Endothelial cell of umbilical vein (primary cell): ENCODE results near the gene NCAPG2. TPM values are rescaled to one million over a fixed set of nuclear protein-coding genes. Genes with fewer than 3 reads are reported as not detected.
"Not testable (repeated sequence)": the region's sequence is repeated elsewhere in the genome, so short reads cannot be mapped to it uniquely, and the experiment has no call there.

Experiments used
- BruUV-seq: library from RNA; stranded (reverse); fragments of 400-500 nt; replicated peaks from 2 replicates; lab custom pipeline; 2021; lab: Mats Ljungman, UMichigan
- CTCF ChIA-PET: fragments of 300-600, 350-600 bp; sonication (Branson Sonifier 250); formaldehyde crosslinking; loops from one replicate; lab custom pipeline; 2021; ENCODE audit warnings: antibody characterized with exemption, inconsistent platforms; lab: Charles Lee
- POLR2A ChIA-PET: fragments of 300-600, 350-600 bp; sonication (Branson Sonifier 250); formaldehyde crosslinking; loops from one replicate; lab custom pipeline; 2021; ENCODE audit warnings: antibody characterized with exemption, inconsistent platforms; lab: Charles Lee
- DNase-seq: peaks from one replicate; pipeline ENCODE4 v3.0.0-alpha.2; 2011; ENCODE audit warnings: low read depth, low spot score
- FAIRE-seq: peaks from 2 replicates; lab custom pipeline; 2011; peaks lifted over from hg19 to GRCh38; lab: Jason Lieb, UNC
- H2AFZ ChIP-seq: 2 replicates; pipeline ENCODE4 v1.6.0; 2012; ENCODE audit warnings: low read depth, low read length, control low read depth, inconsistent platforms
- H3K27ac ChIP-seq: 2 replicates; pipeline ENCODE4 v1.5.1; 2011; ENCODE audit warnings: low read depth, mild to moderate bottlenecking, control low read depth, low read length, moderate library complexity; ENCODE audit not compliant: insufficient read depth
- H3K27me3 ChIP-seq, 2 experiments: 2 replicates each; pipeline versions ENCODE4 v1.6.0 to v1.6.1; 2011; ENCODE audit warnings: low read length in 2 of 2, mixed read lengths in 1 of 2; ENCODE audit not compliant: control insufficient read depth in 2 of 2, insufficient read depth in 2 of 2
- H3K36me3 ChIP-seq, 2 experiments: 2 replicates in 1 of 2; 3 replicates in 1 of 2; pipeline ENCODE4 v1.5.1; 2011; ENCODE audit warnings: low read length in 2 of 2, mild to moderate bottlenecking in 1 of 2, moderate library complexity in 1 of 2; ENCODE audit not compliant: control insufficient read depth in 2 of 2, insufficient read depth in 2 of 2; ENCODE audit errors: extremely low read depth in 1 of 2
- H3K4me1 ChIP-seq: 3 replicates; pipeline ENCODE4 v1.5.1; 2011; ENCODE audit warnings: mild to moderate bottlenecking, low read length; ENCODE audit not compliant: control insufficient read depth, insufficient read depth; ENCODE audit errors: extremely low read depth
- H3K4me2 ChIP-seq: 2 replicates; pipeline ENCODE4 v1.6.1; 2011; ENCODE audit warnings: low read length, control low read depth, mixed read lengths; ENCODE audit not compliant: insufficient read depth
- H3K4me3 ChIP-seq, 3 experiments: fragments of 200-600 bp in 1 of 3; sonication (generic), shearing (Covaris generic) in 1 of 3; replicated peaks in 1 of 3; 2 replicates each; pipeline ENCODE4 v1.5.1; 2011 to 2016; ENCODE audit warnings: control low read depth in 3 of 3, low read length in 3 of 3, mild to moderate bottlenecking in 2 of 3, inconsistent platforms in 1 of 3, low read depth in 1 of 3, moderate library complexity in 1 of 3; ENCODE audit not compliant: insufficient read depth in 1 of 3
- H3K79me2 ChIP-seq: 2 replicates; pipeline ENCODE4 v1.6.0; 2012; ENCODE audit warnings: low read length, inconsistent platforms; ENCODE audit not compliant: control insufficient read depth, insufficient read depth
- H3K9ac ChIP-seq: replicated peaks from 2 replicates; pipeline ENCODE3; 2011; ENCODE audit warnings: low read length, control low read depth; ENCODE audit not compliant: insufficient read depth; ENCODE audit errors: extremely low read depth
- H3K9me1 ChIP-seq: replicated peaks from 3 replicates; pipeline ENCODE4 v1.6.0; 2011; ENCODE audit warnings: mild to moderate bottlenecking, low read length; ENCODE audit not compliant: control insufficient read depth, insufficient read depth; ENCODE audit errors: extremely low read depth
- H3K9me3 ChIP-seq: replicated peaks from 2 replicates; pipeline ENCODE4 v1.5.1; 2012; ENCODE audit warnings: low read length, inconsistent platforms; ENCODE audit not compliant: control insufficient read depth, insufficient read depth
- H4K20me1 ChIP-seq: replicated peaks from 2 replicates; pipeline ENCODE3; 2011; ENCODE audit warnings: mild to moderate bottlenecking, low read length; ENCODE audit not compliant: control insufficient read depth, insufficient read depth; ENCODE audit errors: extremely low read depth
- CTCF ChIP-seq, 2 donors: IDR thresholded peaks; 1 replicate in 1 of 2; 2 replicates in 1 of 2; pipeline ENCODE4 v1.5.1; 2011; ENCODE audit warnings: low read length in 2 of 2, mild to moderate bottlenecking in 2 of 2, moderate library complexity in 2 of 2, control low read depth in 1 of 2, inconsistent platforms in 1 of 2, low read depth in 1 of 2; ENCODE audit not compliant: insufficient read depth in 1 of 2; ENCODE audit errors: extremely low read depth in 1 of 2
- EZH2 ChIP-seq: IDR thresholded peaks from 2 replicates; pipeline ENCODE4 v1.6.1; 2012; ENCODE audit warnings: borderline replicate concordance, low read depth, mild to moderate bottlenecking, moderate library complexity, low read length, inconsistent platforms; ENCODE audit not compliant: severe bottlenecking
- FOS ChIP-seq: IDR thresholded peaks from 2 replicates; pipeline ENCODE4 v1.6.1; 2011; ENCODE audit warnings: mild to moderate bottlenecking, low read length, moderate library complexity, borderline replicate concordance; ENCODE audit not compliant: insufficient read depth
- GATA2 ChIP-seq: IDR thresholded peaks from 2 replicates; pipeline ENCODE4 v1.7.0; 2011; ENCODE audit warnings: low read depth, mild to moderate bottlenecking, moderate library complexity, mixed read lengths, low read length; ENCODE audit not compliant: insufficient read length, insufficient read depth
- JUN ChIP-seq: IDR thresholded peaks from 2 replicates; pipeline ENCODE4 v1.6.1; 2011; ENCODE audit warnings: borderline replicate concordance, low read depth; ENCODE audit not compliant: insufficient read length, insufficient read depth
- MAX ChIP-seq: IDR thresholded peaks from 2 replicates; pipeline ENCODE4 v1.6.1; 2011; ENCODE audit not compliant: insufficient read depth, insufficient read length
- MYC ChIP-seq: IDR thresholded peaks from one replicate; pipeline ENCODE4 v1.6.1; 2011; ENCODE audit warnings: mild to moderate bottlenecking, low read depth, low read length
- POLR2A ChIP-seq: IDR thresholded peaks from 2 replicates; pipeline ENCODE4 v1.6.1; 2012; ENCODE audit warnings: low read depth, mild to moderate bottlenecking, control low read depth, low read length
- POLR2AphosphoS5 ChIP-seq: IDR thresholded peaks from 2 replicates; pipeline ENCODE4 v1.6.1; 2012; ENCODE audit warnings: low read depth, mild to moderate bottlenecking, control low read depth, low read length, moderate library complexity; ENCODE audit not compliant: insufficient read depth
- dilution Hi-C: fragments of 300-500 bp; cut with MboI; formaldehyde crosslinking; loops from one replicate; pipeline ENCODE4 v1.15.0; 2019; ENCODE audit warnings: low sequenced_read_pairs; ENCODE audit not compliant: extremely low pct_ligation_motif_present
- intact Hi-C: fragments of 100-400 bp; cut with micrococcal nuclease; formaldehyde crosslinking; loops from one replicate; pipeline ENCODE4 v1.10.0; 2022
- polyA plus RNA-seq, 4 experiments: library from polyadenylated mRNA; depleted of rRNA in 3 of 4; stranded (reverse) in 3 of 4; unstranded in 1 of 4; fragments of >200 nt; gene quantifications; 2 replicates each; pipeline versions ENCODE4 v1.2.1 to v1.2.3, GENCODE V29; 2011 to 2012; ENCODE audit warnings: missing spikeins in 1 of 4
- total RNA-seq: library from RNA; stranded (reverse); gene quantifications from 2 replicates; pipeline ENCODE4 v1.2.3, GENCODE V29; 2021

NCAPG2 gene
- total and polyA plus RNA-seq, 2 donors (not counting 3 experiments of a cell fraction or from before 2014, with no cell fraction given) = 19.2 to 62.3 TPM

- FAIRE-seq = no peak
Observed at GRCh38 chr7:158672975-158673374, 31.6 kb downstream of the NCAPG2 start.

GRCh38 chr7:158668086-158668485 is 36.5 kb downstream of the NCAPG2 start:
- H3K79me2 ChIP-seq, H3K4me3 ChIP-seq, H4K20me1 ChIP-seq, H3K27ac ChIP-seq, DNase-seq, H3K4me2 ChIP-seq, H3K27me3 ChIP-seq, H2AFZ ChIP-seq, H3K9me1 ChIP-seq, FAIRE-seq, CTCF ChIA-PET, BruUV-seq, H3K4me1 ChIP-seq, intact Hi-C loops, H3K9ac ChIP-seq, H3K9me3 ChIP-seq, dilution Hi-C loops, H3K36me3 ChIP-seq, POLR2A ChIA-PET: not testable (repeated sequence)

More at GRCh38 chr7:158672975-158673374, 31.6 kb downstream of the NCAPG2 start:
- no peak for DNase-seq
- Histone ChIP-seq H3K27me3 (no peaks in the 10 kb centered on the region), H4K20me1 (no peaks in the 10 kb centered on the region), H3K4me1 (no peaks in the 10 kb centered on the region), H3K9ac (no peak overlapping the region), H3K9me3 (no peaks in the 10 kb centered on the region), H3K79me2 (no peaks in the 10 kb centered on the region), H3K4me3 (no peak overlapping the region), H2AFZ (no peak overlapping the region), H3K27ac (no peak overlapping the region), H3K9me1 (no peaks in the 10 kb centered on the region), H3K36me3 (peaks cover 5 to 6% of the 10 kb centered on the region in 2 experiments), H3K4me2 (no peak overlapping the region)
- TF ChIP-seq POLR2A = no peak
- TF ChIP-seq EZH2 = no peak
- no peak for TF ChIP-seq CTCF (IDR thresholded peaks at IDR 0.05; ENCODE audit: extremely low read depth in 1 of 2, insufficient read depth in 1 of 2, low read depth in 1 of 2, low read length in 2 of 2)
- no peak for TF ChIP-seq MAX
- no peak for TF ChIP-seq GATA2
- TF ChIP-seq MYC = no peak
- TF ChIP-seq JUN = no peak
- TF ChIP-seq POLR2AphosphoS5 = no peak
- no peak for TF ChIP-seq FOS
- no TSS peak for BruUV-seq
- POLR2A ChIA-PET = no interaction called here
- CTCF ChIA-PET = no interaction called here
- intact Hi-C loops (no loop called here), dilution Hi-C loops (no loop called here)
